ENCODE measurements around the gene OR10AD1. TPM values are rescaled to one million over a fixed set of nuclear protein-coding genes. Genes with fewer than 3 reads are reported as not detected.

OR10AD1 gene
- polyA plus RNA-seq, 3 donors, result not detected

GRCh38 chr12:48183876-48184548 lies 19.1 kb downstream of the OR10AD1 start:
- H3K9ac ChIP-seq (ENCODE audit: insufficient read depth, low read length, poor library complexity, severe bottlenecking), result peak overlapping the region; percentile 44
- peaks cover 41 to 58% of the 10 kb centered on the region in 2 donors for H3K27me3 ChIP-seq (ENCODE audit: control insufficient read depth in 2 of 2, insufficient read depth in 2 of 2, low read length in 2 of 2)
- Mint-ChIP-seq H3K4me3 (peak overlapping the region; percentile 95 to 97), H3K27me3 (ENCODE audit: low read depth in 3 of 3) (peaks cover 59 to 67% (median 59%) of the 10 kb centered on the region in 3 donors), H3K9me3 (peaks cover 0 to 11% (median 4%) of the 10 kb centered on the region in 7 donors), H3K4me1 (peaks cover 18% of the 10 kb centered on the region), H3K27ac (no peak overlapping the region), H3K36me3 (peaks cover 2 to 6% of the 10 kb centered on the region in 2 donors)
- H3K27ac ChIP-seq (ENCODE audit: low read depth in 1 of 2, low read length in 2 of 2), result no peak overlapping the region
- no peaks in the 10 kb centered on the region for H3K36me3 ChIP-seq (replicated peaks in 1 of 2; ENCODE audit: control insufficient read depth in 1 of 2, insufficient read depth in 2 of 2, low read length in 2 of 2)
- no peaks in the 10 kb centered on the region for H4K20me1 ChIP-seq (ENCODE audit: insufficient read depth, low read length)
- intact Hi-C loops (cut with micrococcal nuclease), result loop anchor here in 1 of 2 donors (1.0 kb wide), 1 partner anchor 7 kb away; no protein-coding TSS in a partner anchor
- no peaks in the 10 kb centered on the region for H3K79me2 ChIP-seq (ENCODE audit: insufficient read depth, low read length)
- DNase-seq, result no peak
- 8% methylated on average over 54 of the region's 61 CpGs for WGBS (ENCODE audit: insufficient coverage)
- peak overlapping the region; percentile 76 for H3K4me2 ChIP-seq (replicated peaks; ENCODE audit: extremely low read depth, low read length, poor library complexity, severe bottlenecking)
- peak overlapping the region; percentile 84 for H2AFZ ChIP-seq (ENCODE audit: insufficient read depth, low read depth, low read length, poor library complexity, severe bottlenecking)
- H3K4me1 ChIP-seq (ENCODE audit: control insufficient read depth in 1 of 2, insufficient read depth in 2 of 2, low read length in 2 of 2), result peaks cover 17 to 22% of the 10 kb centered on the region in 2 donors
- TF ChIP-seq CTCF (IDR thresholded peaks at IDR 0.05), result peak; percentile 42
- peaks cover 0 to 4% of the 10 kb centered on the region in 2 donors for H3K9me3 ChIP-seq (replicated peaks in 1 of 2; ENCODE audit: control insufficient read depth in 1 of 2, insufficient read depth in 1 of 2, low read length in 2 of 2)
- peak overlapping the region; percentile 66 to 89 (median 69) for H3K4me3 ChIP-seq (replicated peaks in 1 of 3; ENCODE audit: low read depth in 2 of 3, low read length in 3 of 3)

GRCh38 chr12:48183091-48183875 lies 19.8 kb downstream of the OR10AD1 start, which contains the start of gene CCDC184:
Gene CCDC184 (plus strand): TSS chr12:48183644. CDS start chr12:48184123, 479 bp downstream.
- peak within 1 kb of the TSS; percentile 44 for H3K9ac ChIP-seq (ENCODE audit: insufficient read depth, low read length, poor library complexity, severe bottlenecking)
- H3K79me2 ChIP-seq (ENCODE audit: insufficient read depth, low read length), result no peaks in the 10 kb centered on the region
- H3K4me2 ChIP-seq (replicated peaks; ENCODE audit: extremely low read depth, low read length, poor library complexity, severe bottlenecking), result peak within 1 kb of the TSS; percentile 76
- H3K27ac ChIP-seq (ENCODE audit: low read depth in 1 of 2, low read length in 2 of 2), result no peak within 1 kb of the TSS
- H3K27ac Mint-ChIP-seq, result peak within 1 kb of the TSS in 1 of 7 donors; percentile 82
- peak; percentile 59 to 70 (median 60) for DNase-seq
- intact Hi-C loops (cut with micrococcal nuclease), result loop anchor here in 1 of 2 donors (1.0 kb wide), 1 partner anchor 8 kb away; no protein-coding TSS in a partner anchor
- H3K36me3 ChIP-seq (replicated peaks in 1 of 2; ENCODE audit: control insufficient read depth in 1 of 2, insufficient read depth in 2 of 2, low read length in 2 of 2), result no peaks in the 10 kb centered on the region
- peak within 1 kb of the TSS; percentile 95 to 97 for H3K4me3 Mint-ChIP-seq
- H3K9me3 Mint-ChIP-seq, result peaks cover 0 to 11% (median 4%) of the 10 kb centered on the region in 7 donors
- H2AFZ ChIP-seq (ENCODE audit: insufficient read depth, low read depth, low read length, poor library complexity, severe bottlenecking), result peak within 1 kb of the TSS; percentile 84
- H4K20me1 ChIP-seq (ENCODE audit: insufficient read depth, low read length), result no peaks in the 10 kb centered on the region
- H3K4me3 ChIP-seq (replicated peaks in 1 of 3; ENCODE audit: low read depth in 2 of 3, low read length in 3 of 3), result peak within 1 kb of the TSS; percentile 66 to 89 (median 69)
- H3K27me3 ChIP-seq (ENCODE audit: control insufficient read depth in 2 of 2, insufficient read depth in 2 of 2, low read length in 2 of 2), result peaks cover 41 to 58% of the 10 kb centered on the region in 2 donors
- peaks cover 60 to 67% (median 61%) of the 10 kb centered on the region in 3 donors for H3K27me3 Mint-ChIP-seq (ENCODE audit: low read depth in 3 of 3)
- H3K4me1 Mint-ChIP-seq, result peaks cover 18% of the 10 kb centered on the region
- H3K9me3 ChIP-seq (replicated peaks in 1 of 2; ENCODE audit: control insufficient read depth in 1 of 2, insufficient read depth in 1 of 2, low read length in 2 of 2), result peaks cover 0 to 4% of the 10 kb centered on the region in 2 donors
- H3K36me3 Mint-ChIP-seq, result peaks cover 2 to 6% of the 10 kb centered on the region in 2 donors
- peaks cover 17 to 22% of the 10 kb centered on the region in 2 donors for H3K4me1 ChIP-seq (ENCODE audit: control insufficient read depth in 1 of 2, insufficient read depth in 2 of 2, low read length in 2 of 2)
- WGBS (ENCODE audit: insufficient coverage), result 0% methylated on average over 55 of the region's 61 CpGs
- peak; percentile 57 for TF ChIP-seq CTCF (IDR thresholded peaks at IDR 0.05)

Measured in CD14-positive monocyte (primary cell).